Measurements from ENCODE around the gene C15orf62. TPM values are rescaled to one million over a fixed set of nuclear protein-coding genes. Genes with fewer than 3 reads are reported as not detected.

The C15orf62 gene, protein sequence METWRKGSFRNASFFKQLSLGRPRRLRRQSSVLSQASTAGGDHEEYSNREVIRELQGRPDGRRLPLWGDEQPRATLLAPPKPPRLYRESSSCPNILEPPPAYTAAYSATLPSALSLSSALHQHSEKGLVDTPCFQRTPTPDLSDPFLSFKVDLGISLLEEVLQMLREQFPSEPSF
- polyA plus RNA-seq (0.09 to 0.15 TPM (median 0.14 TPM) in 3 replicates), polyA minus RNA-seq (not detected in 3 replicates)
- 1.9 TPM for polyA plus RNA-seq (2011; ENCODE audit: low read depth)
- 0.05 and 0.09 TPM in 2 replicates for polyA plus RNA-seq (2011; cell fraction: cytosol; rRNA removed)
- 0.11 and 0.25 TPM in 2 replicates for polyA plus RNA-seq (2011; cell fraction: nucleus; rRNA removed)
- 0.42 and 5.3 TPM in 2 replicates for polyA plus RNA-seq (2012; ENCODE audit: low replicate concordance)
- not detected for polyA minus RNA-seq (2011; cell fraction: cytosol; rRNA and poly(A)+ RNA removed)
- polyA minus RNA-seq (2011; cell fraction: nucleus; rRNA and poly(A)+ RNA removed): 0.21 TPM in 1 of 2 replicates, not detected in the other

- Histone ChIP-seq H3K4me1 (ENCODE audit: control insufficient read depth, extremely low read depth, insufficient read depth, low read length) (peaks cover 58% of the 10 kb centered on the region), H3K9ac (ENCODE audit: control insufficient read depth, extremely low read depth, insufficient read depth, low read length) (peak within 1 kb of the TSS; percentile 80), H3K4me3 (ENCODE audit: control insufficient read depth in 2 of 3, extremely low read depth in 1 of 3, insufficient read depth in 2 of 3, low read depth in 1 of 3, low read length in 3 of 3) (peak within 1 kb of the TSS in 2 of 3 experiments; percentile 30 to 57), H3K27me3 (ENCODE audit: control insufficient read depth, extremely low read depth, insufficient read depth, low read length) (no peaks in the 10 kb centered on the region), H3K79me2 (ENCODE audit: control insufficient read depth, insufficient read depth, low read length) (no peaks in the 10 kb centered on the region), H2AFZ (ENCODE audit: control insufficient read depth, low read length) (peak within 1 kb of the TSS; percentile 41), H4K20me1 (ENCODE audit: control insufficient read depth, extremely low read depth, insufficient read depth, low read length) (no peaks in the 10 kb centered on the region), H3K27ac (ENCODE audit: control insufficient read depth, insufficient read depth, low read length) (peak within 1 kb of the TSS; percentile 91), H3K9me3 (ENCODE audit: control insufficient read depth, low read depth, low read length) (no peaks in the 10 kb centered on the region), H3K9me1 (ENCODE audit: control insufficient read depth, extremely low read depth, insufficient read depth, low read length) (peaks cover 2% of the 10 kb centered on the region), H3K4me2 (ENCODE audit: control insufficient read depth, extremely low read depth, insufficient read depth, low read depth, low read length) (peak within 1 kb of the TSS; percentile 77), H3K36me3 (ENCODE audit: control insufficient read depth in 2 of 2, extremely low read depth in 1 of 2, insufficient read depth in 2 of 2, low read length in 2 of 2) (peaks cover 16 to 19% of the 10 kb centered on the region in 2 experiments)
- DNase-seq (ENCODE audit: low read depth, low spot score): peak; percentile 82
- FAIRE-seq: peak; percentile 84
- dilution Hi-C loops (cut with MboI; ENCODE audit: extremely low pct_ligation_motif_present, low sequenced_read_pairs): no loop called here
- peak in 1 of 3 experiments; percentile 0 for TF ChIP-seq CTCF (optimal IDR thresholded peaks at IDR 0.05 in 1 of 3, IDR thresholded peaks at IDR 0.05 in 1 of 3, conservative IDR thresholded peaks at IDR 0.05 in 1 of 3; ENCODE audit: extremely low read depth in 1 of 3, insufficient read depth in 2 of 3, low read length in 3 of 3)
- no peak for TF ChIP-seq EZH2 (IDR thresholded peaks at IDR 0.05; ENCODE audit: low read length)
Observed at GRCh38 chr15:40769274-40770146, at the start of gene C15orf62. Gene C15orf62, plus strand, starts transcription at chr15:40769980. Its CDS starts 516 bp downstream, at chr15:40770496.

DNA sequence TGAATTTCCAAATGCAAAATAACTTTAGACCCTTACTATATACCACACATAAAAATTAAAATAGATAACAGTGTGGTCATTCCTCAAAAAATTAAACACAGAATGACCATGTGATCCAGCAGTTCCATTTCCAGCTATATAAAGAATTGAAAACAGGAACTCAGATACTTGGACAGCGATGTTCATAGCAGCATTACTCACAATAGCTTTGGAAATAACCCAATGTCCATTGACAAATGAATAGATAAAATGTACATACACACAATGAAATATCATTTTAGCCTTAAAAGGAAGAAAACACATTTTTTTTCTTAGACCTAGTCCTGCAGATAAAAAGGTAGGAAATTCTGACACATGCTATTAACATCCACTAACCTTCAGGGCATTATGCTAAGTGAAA, 48.1 kb upstream of the C15orf62 start:
- H3K4me2 ChIP-seq (ENCODE audit: control insufficient read depth, extremely low read depth, insufficient read depth, low read depth, low read length): no peak overlapping the region
- no peak overlapping the region for H3K4me3 ChIP-seq (ENCODE audit: control insufficient read depth in 2 of 3, extremely low read depth in 1 of 3, insufficient read depth in 2 of 3, low read depth in 1 of 3, low read length in 3 of 3)
- H3K27ac ChIP-seq (ENCODE audit: control insufficient read depth, insufficient read depth, low read length): no peak overlapping the region
- dilution Hi-C loops (cut with MboI; ENCODE audit: extremely low pct_ligation_motif_present, low sequenced_read_pairs): no loop called here
- TF ChIP-seq EZH2 (IDR thresholded peaks at IDR 0.05; ENCODE audit: low read length): no peak
- TF ChIP-seq CTCF (optimal IDR thresholded peaks at IDR 0.05 in 1 of 3, IDR thresholded peaks at IDR 0.05 in 1 of 3, conservative IDR thresholded peaks at IDR 0.05 in 1 of 3; ENCODE audit: extremely low read depth in 1 of 3, insufficient read depth in 2 of 3, low read length in 3 of 3): no peak
- H3K79me2 ChIP-seq (ENCODE audit: control insufficient read depth, insufficient read depth, low read length): no peaks in the 10 kb centered on the region
- peaks cover 0 to 4% of the 10 kb centered on the region in 2 experiments for H3K36me3 ChIP-seq (ENCODE audit: control insufficient read depth in 2 of 2, extremely low read depth in 1 of 2, insufficient read depth in 2 of 2, low read length in 2 of 2)
- no peaks in the 10 kb centered on the region for H3K27me3 ChIP-seq (ENCODE audit: control insufficient read depth, extremely low read depth, insufficient read depth, low read length)
- no peaks in the 10 kb centered on the region for H4K20me1 ChIP-seq (ENCODE audit: control insufficient read depth, extremely low read depth, insufficient read depth, low read length)
- FAIRE-seq (no peak), DNase-seq (ENCODE audit: low read depth, low spot score) (no peak)
- no peaks in the 10 kb centered on the region for H3K4me1 ChIP-seq (ENCODE audit: control insufficient read depth, extremely low read depth, insufficient read depth, low read length)
- no peaks in the 10 kb centered on the region for H3K9me3 ChIP-seq (ENCODE audit: control insufficient read depth, low read depth, low read length)
- no peak overlapping the region for H2AFZ ChIP-seq (ENCODE audit: control insufficient read depth, low read length)
- no peaks in the 10 kb centered on the region for H3K9me1 ChIP-seq (ENCODE audit: control insufficient read depth, extremely low read depth, insufficient read depth, low read length)
- no peak overlapping the region for H3K9ac ChIP-seq (ENCODE audit: control insufficient read depth, extremely low read depth, insufficient read depth, low read length)
